Sigmoid colon (tissue), 7 donors: ENCODE results near the gene ACKR2. TPM values are rescaled to one million over a fixed set of nuclear protein-coding genes. Genes with fewer than 3 reads are reported as not detected.

ENCODE experiments used
- DNase-seq: peaks from one replicate; pipeline ENCODE4 v3.0.0-alpha.2; 2019
- H3K27ac ChIP-seq, 4 donors: fragments of 200-600 bp; sonication (generic); one replicate each; pipeline ENCODE4 v1.5.1; 2016 to 2019; ENCODE audit warnings: mild to moderate bottlenecking in 1 of 4
- H3K27me3 ChIP-seq, 3 donors: fragments of 200-600 bp; sonication (generic); one replicate each; pipeline ENCODE4 v1.5.1; 2019; ENCODE audit warnings: mild to moderate bottlenecking in 1 of 3
- H3K36me3 ChIP-seq, 4 donors: fragments of 200-600 bp; sonication (generic); one replicate each; pipeline ENCODE4 v1.5.1; 2016 to 2019
- H3K4me1 ChIP-seq, 4 donors: fragments of 200-600 bp; sonication (generic); one replicate each; pipeline ENCODE4 v1.5.1; 2017 to 2019
- H3K4me3 ChIP-seq, 4 donors: fragments of 200-600 bp; sonication (generic); one replicate each; pipeline ENCODE4 v1.5.1; 2017 to 2019; ENCODE audit warnings: mild to moderate bottlenecking in 2 of 4, moderate library complexity in 1 of 4
- H3K9me3 ChIP-seq, 4 donors: fragments of 200-600 bp in 3 of 4; sonication (generic) in 3 of 4; one replicate each; pipeline versions ENCODE4 v1.5.1 to v1.6.1; 2013 to 2019
- EP300 ChIP-seq, 4 donors: sonication (generic); formaldehyde crosslinking; IDR thresholded peaks; one replicate each; pipeline ENCODE4 v1.6.1; 2017; ENCODE audit warnings: antibody characterized with exemption in 4 of 4
- POLR2A ChIP-seq, 2 donors: fragments of 450-650 bp; IDR thresholded peaks; one replicate each; pipeline ENCODE4 v1.6.1; 2016; ENCODE audit warnings: antibody characterized with exemption in 2 of 2, mild to moderate bottlenecking in 2 of 2, moderate library complexity in 2 of 2
- POLR2AphosphoS5 ChIP-seq, 4 donors: sonication (generic); formaldehyde crosslinking; IDR thresholded peaks; one replicate each; pipeline ENCODE4 v1.6.1; 2017; ENCODE audit warnings: antibody characterized with exemption in 4 of 4
- WGBS, 2 donors: extraction: QIAGEN DNeasy Blood & Tissue Kit; methylation state at CpG; one replicate each; pipeline ENCODE4 v1.1.7; 2013; 5-methylcytosine and 5-hydroxymethylcytosine counted together
- intact Hi-C: fragments of 100-400 bp; cut with DNase I; formaldehyde crosslinking; loops from one replicate; pipeline ENCODE4 v1.15.1; 2023
- polyA plus RNA-seq, 3 donors: library from polyadenylated mRNA; stranded (reverse); fragments of 200-250 nt; gene quantifications; one replicate each; pipeline ENCODE4 v1.2.3, GENCODE V29; 2013
- total RNA-seq, 4 donors: library from RNA; depleted of rRNA; stranded (reverse); fragments of >200 nt; gene quantifications; one replicate each; pipeline ENCODE4 v1.1.0, GENCODE V29; 2016
- TF ChIP-seq, protein P1 (sequence below), 4 experiments: fragments of 450-650 bp in 3 of 4; fragments of 200-600 bp in 1 of 4; IDR thresholded peaks; one replicate each; pipeline ENCODE4 v1.5.1; 2016 to 2019; ENCODE audit warnings: antibody characterized with exemption in 4 of 4, mild to moderate bottlenecking in 3 of 4, moderate library complexity in 2 of 4
- donor health status: healthy with polysubstance abuse.
- donor health status: Bipolar disorder and iron deficiency.
- donor health status: healthy.

ACKR2 gene
- total and polyA plus RNA-seq, 7 donors: 1.2 to 8.6 (median 1.9) TPM

DNA sequence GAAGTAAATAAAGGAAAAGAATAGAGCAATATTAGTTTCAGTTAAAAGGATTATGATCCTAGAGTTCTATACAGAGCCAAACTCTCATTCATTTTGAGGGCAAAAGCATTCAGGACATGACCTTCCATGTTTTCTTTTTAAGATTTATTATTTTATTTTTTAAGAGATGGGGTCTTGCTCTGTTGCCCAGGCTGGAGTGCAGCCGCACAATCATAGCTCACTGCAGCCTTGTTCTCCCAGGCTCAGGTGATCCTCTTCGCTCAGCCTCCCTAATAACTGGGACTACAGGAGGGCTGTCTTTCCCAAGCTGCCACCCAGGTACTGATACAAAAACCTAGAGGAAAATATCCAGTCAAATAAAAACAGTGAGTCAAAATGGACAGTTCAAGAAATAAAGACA lies 22.6 kb upstream of the ACKR2 start:
- H3K27ac ChIP-seq: no peak overlapping the region
- intact Hi-C loops: no loop called here

DNA sequence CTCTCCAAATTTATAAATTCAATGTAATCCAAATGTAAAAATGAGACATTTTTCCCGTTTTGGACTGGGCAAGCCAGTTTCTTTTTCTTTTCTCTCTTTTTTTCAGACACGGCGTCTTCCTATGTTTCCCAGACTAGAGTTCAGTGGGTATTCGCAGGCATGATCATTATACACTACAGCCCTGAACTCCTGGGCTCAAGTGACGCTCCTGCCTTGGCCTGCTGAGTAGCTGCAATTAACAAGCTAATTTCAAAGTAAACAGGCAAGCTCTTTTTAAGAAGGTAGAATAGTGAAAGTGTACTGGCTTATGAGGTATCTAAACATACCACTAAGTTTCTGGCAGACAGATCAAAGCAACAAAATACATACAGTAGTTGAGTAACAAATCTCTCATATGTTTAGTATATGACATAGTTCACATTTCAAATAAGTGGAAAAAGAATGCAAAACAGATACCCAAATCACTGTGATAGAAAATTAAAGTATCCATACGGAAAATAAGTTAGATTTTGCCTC lies 18.5 kb upstream of the ACKR2 start:
- Histone ChIP-seq H3K36me3 (peaks cover 0 to 68% (median 6%) of the 10 kb centered on the region in 4 donors), H3K9me3 (no peaks in the 10 kb centered on the region), H3K4me1 (peaks cover 0 to 5% (median 2%) of the 10 kb centered on the region in 4 donors), H3K4me3 (no peak overlapping the region), H3K27ac (no peak overlapping the region), H3K27me3 (no peaks in the 10 kb centered on the region)
- TF ChIP-seq POLR2AphosphoS5 (IDR thresholded peaks at IDR 0.05): no peak
- no peak for TF ChIP-seq POLR2A (IDR thresholded peaks at IDR 0.05)
- TF ChIP-seq, protein P1, sequence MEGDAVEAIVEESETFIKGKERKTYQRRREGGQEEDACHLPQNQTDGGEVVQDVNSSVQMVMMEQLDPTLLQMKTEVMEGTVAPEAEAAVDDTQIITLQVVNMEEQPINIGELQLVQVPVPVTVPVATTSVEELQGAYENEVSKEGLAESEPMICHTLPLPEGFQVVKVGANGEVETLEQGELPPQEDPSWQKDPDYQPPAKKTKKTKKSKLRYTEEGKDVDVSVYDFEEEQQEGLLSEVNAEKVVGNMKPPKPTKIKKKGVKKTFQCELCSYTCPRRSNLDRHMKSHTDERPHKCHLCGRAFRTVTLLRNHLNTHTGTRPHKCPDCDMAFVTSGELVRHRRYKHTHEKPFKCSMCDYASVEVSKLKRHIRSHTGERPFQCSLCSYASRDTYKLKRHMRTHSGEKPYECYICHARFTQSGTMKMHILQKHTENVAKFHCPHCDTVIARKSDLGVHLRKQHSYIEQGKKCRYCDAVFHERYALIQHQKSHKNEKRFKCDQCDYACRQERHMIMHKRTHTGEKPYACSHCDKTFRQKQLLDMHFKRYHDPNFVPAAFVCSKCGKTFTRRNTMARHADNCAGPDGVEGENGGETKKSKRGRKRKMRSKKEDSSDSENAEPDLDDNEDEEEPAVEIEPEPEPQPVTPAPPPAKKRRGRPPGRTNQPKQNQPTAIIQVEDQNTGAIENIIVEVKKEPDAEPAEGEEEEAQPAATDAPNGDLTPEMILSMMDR (IDR thresholded peaks at IDR 0.05): no peak
- TF ChIP-seq EP300 (IDR thresholded peaks at IDR 0.05): no peak
- no peak for DNase-seq
- intact Hi-C loops: no loop called here
- 74 to 76% methylated on average over 6 of the region's 6 CpGs for WGBS, 2 donors

More for the DNA sequence above, 22.6 kb upstream of the ACKR2 start:
- TF ChIP-seq, protein P1 (IDR thresholded peaks at IDR 0.05): no peak
- TF ChIP-seq POLR2AphosphoS5 (IDR thresholded peaks at IDR 0.05) (no peak), EP300 (IDR thresholded peaks at IDR 0.05) (no peak), POLR2A (IDR thresholded peaks at IDR 0.05) (no peak)
- 98 to 100% methylated on average over 2 of the region's 2 CpGs for WGBS, 2 donors
- Histone ChIP-seq H3K27me3 (no peaks in the 10 kb centered on the region), H3K4me3 (no peak overlapping the region), H3K9me3 (no peaks in the 10 kb centered on the region), H3K36me3 (peaks cover 0 to 76% (median 2%) of the 10 kb centered on the region in 4 donors), H3K4me1 (peaks cover 0 to 4% (median 0%) of the 10 kb centered on the region in 4 donors)
- no peak for DNase-seq

GRCh38 chr3:42795621-42796181 lies 13.5 kb upstream of the ACKR2 start:
- intact Hi-C loops: no loop called here
- 61 to 78% methylated on average over 2 of the region's 2 CpGs for WGBS, 2 donors
- H3K27ac ChIP-seq: no peak overlapping the region
- H3K27me3 ChIP-seq: no peaks in the 10 kb centered on the region
- peaks cover 0 to 17% (median 10%) of the 10 kb centered on the region in 4 donors for H3K4me1 ChIP-seq
- H3K36me3 ChIP-seq: peaks cover 0 to 26% (median 4%) of the 10 kb centered on the region in 4 donors
- DNase-seq: no peak
- no peak overlapping the region for H3K4me3 ChIP-seq
- TF ChIP-seq, protein P1 (IDR thresholded peaks at IDR 0.05): no peak
- TF ChIP-seq EP300 (IDR thresholded peaks at IDR 0.05): no peak
- TF ChIP-seq POLR2AphosphoS5 (IDR thresholded peaks at IDR 0.05): no peak
- TF ChIP-seq POLR2A (IDR thresholded peaks at IDR 0.05): no peak
- no peaks in the 10 kb centered on the region for H3K9me3 ChIP-seq

DNA sequence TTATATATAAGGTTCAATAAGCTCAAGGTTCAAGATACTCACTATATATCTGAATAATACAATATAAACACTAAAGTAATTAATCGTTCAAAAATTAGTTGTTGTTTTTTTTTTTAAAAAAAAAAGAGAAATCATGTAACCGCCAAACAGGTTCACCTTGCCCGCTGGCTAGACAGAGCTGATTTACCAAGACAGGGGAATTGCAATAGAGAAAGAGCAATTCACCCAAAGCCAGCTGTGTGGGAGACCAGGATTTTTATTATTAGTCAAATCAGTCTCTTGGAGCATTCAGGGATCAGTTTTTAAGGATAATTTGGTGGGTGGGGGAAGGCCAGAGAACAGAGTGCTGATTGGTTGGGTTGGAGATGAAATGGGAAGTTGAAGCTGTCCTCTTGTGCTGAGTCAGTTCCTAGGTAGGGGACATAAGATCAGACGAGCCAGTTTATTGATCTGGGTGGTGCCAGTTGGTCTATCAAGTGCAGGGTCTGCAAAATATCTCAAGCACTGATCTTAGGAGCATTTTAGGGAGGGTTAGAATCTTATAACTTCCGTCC lies 12.8 kb upstream of the ACKR2 start:
- Histone ChIP-seq H3K27ac (no peak overlapping the region), H3K36me3 (peaks cover 0 to 23% (median 4%) of the 10 kb centered on the region in 4 donors), H3K9me3 (no peaks in the 10 kb centered on the region), H3K4me1 (peaks cover 0 to 24% (median 17%) of the 10 kb centered on the region in 4 donors), H3K4me3 (no peak overlapping the region), H3K27me3 (no peaks in the 10 kb centered on the region)
- no peak for DNase-seq
- intact Hi-C loops: no loop called here
- WGBS, 2 donors: 66 to 91% methylated on average over 4 to 5 of the region's 5 CpGs
- TF ChIP-seq, protein P1 (IDR thresholded peaks at IDR 0.05): no peak
- TF ChIP-seq EP300 (IDR thresholded peaks at IDR 0.05): no peak
- no peak for TF ChIP-seq POLR2AphosphoS5 (IDR thresholded peaks at IDR 0.05)
- TF ChIP-seq POLR2A (IDR thresholded peaks at IDR 0.05): no peak
